Vagina (tissue), 2 donors: ENCODE measurements around the gene SULT1A1.
"Not testable (repeated sequence)": the region's sequence is repeated elsewhere in the genome, so short reads cannot be mapped to it uniquely, and the experiment has no call there.

Experiments
- CTCF ChIP-seq, 3 experiments: fragments of 450-650 bp in 2 of 3; fragments of 200-600 bp in 1 of 3; sonication (generic) in 1 of 3; IDR thresholded peaks; one replicate each; pipeline ENCODE4 v1.5.1; 2017 to 2019; ENCODE audit warnings: antibody characterized with exemption in 3 of 3, mild to moderate bottlenecking in 2 of 3, moderate library complexity in 2 of 3
- POLR2A ChIP-seq, 2 donors: fragments of 450-650 bp; IDR thresholded peaks; one replicate each; pipeline ENCODE4 v1.6.1; 2017; ENCODE audit warnings: antibody characterized with exemption in 2 of 2, mild to moderate bottlenecking in 2 of 2, moderate library complexity in 2 of 2
- POLR2AphosphoS5 ChIP-seq, 2 donors: sonication (generic); formaldehyde crosslinking; IDR thresholded peaks; one replicate each; pipeline ENCODE4 v1.9.0; 2017; ENCODE audit warnings: antibody characterized with exemption in 2 of 2, mild to moderate bottlenecking in 2 of 2, low read depth in 1 of 2; ENCODE audit not compliant: insufficient read depth in 1 of 2

- TF ChIP-seq CTCF (IDR thresholded peaks at IDR 0.05); POLR2A (IDR thresholded peaks at IDR 0.05); POLR2AphosphoS5 (IDR thresholded peaks at IDR 0.05; ENCODE audit: insufficient read depth in 1 of 2, low read depth in 1 of 2): not testable (repeated sequence)
Observed at GRCh38 chr16:28636093-28636823, 26.4 kb upstream of the SULT1A1 start.
